HepG2 (cell line): ENCODE measurements around the gene MARK2. TPM values are rescaled to one million over a fixed set of nuclear protein-coding genes. Genes with fewer than 3 reads are reported as not detected.

ENCODE experiments used
- PITX1 ChIP-seq: sonication (generic); formaldehyde crosslinking; IDR thresholded peaks from 2 replicates; pipeline ENCODE4 v1.5.1; 2020; ENCODE audit warnings: mild to moderate bottlenecking, missing genetic modification reagents
- ZC3H4 ChIP-seq: sonication (generic); formaldehyde crosslinking; IDR thresholded peaks from 2 replicates; pipeline ENCODE4 v1.4.0; 2020; ENCODE audit warnings: missing genetic modification reagents, borderline replicate concordance
- polyA plus RNA-seq, 8 experiments: library from polyadenylated mRNA; depleted of rRNA in 3 of 8; stranded (reverse) in 7 of 8; unstranded in 1 of 8; fragments of >200 nt; fragmentation: Illumina TruSeq in 4 of 8; extraction: Trizol in 4 of 8; gene quantifications; 2 replicates each; pipeline versions ENCODE4 v1.2.1 to v1.2.3, GENCODE V29; 2011 to 2016; ENCODE audit warnings: low read depth in 4 of 8, missing spikeins in 1 of 8, mixed read lengths in 1 of 8; ENCODE audit not compliant: insufficient read depth in 1 of 8
- total RNA-seq, 5 experiments: library from RNA; depleted of rRNA; stranded (reverse); fragments of >200 nt; fragmentation: Illumina TruSeq; extraction: Trizol; gene quantifications; 2 replicates each; pipeline ENCODE4 v1.2.3, GENCODE V29; 2016; ENCODE audit warnings: low read depth in 1 of 5
- TF ChIP-seq, protein P1 (sequence below): fragments of 450-650 bp; IDR thresholded peaks from 2 replicates; pipeline ENCODE4 v1.6.1; 2017; ENCODE audit warnings: mild to moderate bottlenecking
- TF ChIP-seq, protein P2 (sequence below): sonication (generic); formaldehyde crosslinking; IDR thresholded peaks from 2 replicates; pipeline ENCODE4 v1.4.0; 2020; ENCODE audit warnings: mild to moderate bottlenecking, missing genetic modification reagents
- TF ChIP-seq, protein P3 (sequence below): sonication (generic); formaldehyde crosslinking; IDR thresholded peaks from 2 replicates; pipeline ENCODE4 v1.8.1; 2023; ENCODE audit warnings: missing genetic modification reagents, inconsistent platforms, borderline replicate concordance

MARK2 gene
- total and polyA plus RNA-seq, 2 of the 13 experiments (the other 11 are each of a cell fraction or from before 2014, with no cell fraction given): 13.5 to 13.9 TPM

DNA sequence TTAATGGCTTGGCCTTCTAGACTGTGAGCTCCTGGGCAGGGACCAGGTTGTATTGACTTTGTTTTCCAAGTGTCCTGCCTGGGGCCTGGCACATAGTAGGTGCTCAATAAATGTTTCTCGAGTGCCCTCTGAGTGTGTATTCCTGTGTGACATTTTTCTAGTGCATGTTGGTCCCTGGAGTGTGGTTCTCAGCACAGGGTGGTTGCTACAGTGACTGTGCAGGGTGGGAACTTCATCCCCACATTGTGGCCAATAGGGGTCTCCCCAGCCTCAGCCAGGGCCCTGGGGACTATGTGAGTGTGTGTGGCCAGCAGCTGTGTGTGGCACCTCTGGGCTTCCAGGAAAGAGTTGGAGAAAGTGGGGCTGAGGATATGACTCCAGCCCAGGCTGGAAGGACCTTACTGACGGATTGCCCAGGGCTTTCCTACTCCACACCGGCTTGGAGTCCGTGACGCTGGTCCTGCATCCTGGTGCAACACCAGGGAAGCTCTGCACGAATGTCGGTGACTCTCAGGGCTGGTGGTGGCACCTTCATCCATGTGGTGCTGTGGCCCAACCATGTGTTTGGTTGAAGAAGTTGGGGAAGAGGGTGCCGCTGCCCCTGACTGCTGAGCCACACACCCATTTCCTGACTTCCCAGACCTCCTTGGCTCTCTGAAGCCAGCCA lies 9.0 kb upstream of the MARK2 start (continued):
- TF ChIP-seq, protein P1, sequence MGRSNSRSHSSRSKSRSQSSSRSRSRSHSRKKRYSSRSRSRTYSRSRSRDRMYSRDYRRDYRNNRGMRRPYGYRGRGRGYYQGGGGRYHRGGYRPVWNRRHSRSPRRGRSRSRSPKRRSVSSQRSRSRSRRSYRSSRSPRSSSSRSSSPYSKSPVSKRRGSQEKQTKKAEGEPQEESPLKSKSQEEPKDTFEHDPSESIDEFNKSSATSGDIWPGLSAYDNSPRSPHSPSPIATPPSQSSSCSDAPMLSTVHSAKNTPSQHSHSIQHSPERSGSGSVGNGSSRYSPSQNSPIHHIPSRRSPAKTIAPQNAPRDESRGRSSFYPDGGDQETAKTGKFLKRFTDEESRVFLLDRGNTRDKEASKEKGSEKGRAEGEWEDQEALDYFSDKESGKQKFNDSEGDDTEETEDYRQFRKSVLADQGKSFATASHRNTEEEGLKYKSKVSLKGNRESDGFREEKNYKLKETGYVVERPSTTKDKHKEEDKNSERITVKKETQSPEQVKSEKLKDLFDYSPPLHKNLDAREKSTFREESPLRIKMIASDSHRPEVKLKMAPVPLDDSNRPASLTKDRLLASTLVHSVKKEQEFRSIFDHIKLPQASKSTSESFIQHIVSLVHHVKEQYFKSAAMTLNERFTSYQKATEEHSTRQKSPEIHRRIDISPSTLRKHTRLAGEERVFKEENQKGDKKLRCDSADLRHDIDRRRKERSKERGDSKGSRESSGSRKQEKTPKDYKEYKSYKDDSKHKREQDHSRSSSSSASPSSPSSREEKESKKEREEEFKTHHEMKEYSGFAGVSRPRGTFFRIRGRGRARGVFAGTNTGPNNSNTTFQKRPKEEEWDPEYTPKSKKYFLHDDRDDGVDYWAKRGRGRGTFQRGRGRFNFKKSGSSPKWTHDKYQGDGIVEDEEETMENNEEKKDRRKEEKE: no peak
- TF ChIP-seq PITX1: no peak; the same call in 1 of the 2 replicates
- TF ChIP-seq, protein P2, sequence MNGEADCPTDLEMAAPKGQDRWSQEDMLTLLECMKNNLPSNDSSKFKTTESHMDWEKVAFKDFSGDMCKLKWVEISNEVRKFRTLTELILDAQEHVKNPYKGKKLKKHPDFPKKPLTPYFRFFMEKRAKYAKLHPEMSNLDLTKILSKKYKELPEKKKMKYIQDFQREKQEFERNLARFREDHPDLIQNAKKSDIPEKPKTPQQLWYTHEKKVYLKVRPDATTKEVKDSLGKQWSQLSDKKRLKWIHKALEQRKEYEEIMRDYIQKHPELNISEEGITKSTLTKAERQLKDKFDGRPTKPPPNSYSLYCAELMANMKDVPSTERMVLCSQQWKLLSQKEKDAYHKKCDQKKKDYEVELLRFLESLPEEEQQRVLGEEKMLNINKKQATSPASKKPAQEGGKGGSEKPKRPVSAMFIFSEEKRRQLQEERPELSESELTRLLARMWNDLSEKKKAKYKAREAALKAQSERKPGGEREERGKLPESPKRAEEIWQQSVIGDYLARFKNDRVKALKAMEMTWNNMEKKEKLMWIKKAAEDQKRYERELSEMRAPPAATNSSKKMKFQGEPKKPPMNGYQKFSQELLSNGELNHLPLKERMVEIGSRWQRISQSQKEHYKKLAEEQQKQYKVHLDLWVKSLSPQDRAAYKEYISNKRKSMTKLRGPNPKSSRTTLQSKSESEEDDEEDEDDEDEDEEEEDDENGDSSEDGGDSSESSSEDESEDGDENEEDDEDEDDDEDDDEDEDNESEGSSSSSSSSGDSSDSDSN: peak; percentile 37; the same call in 1 of the 2 replicates
- TF ChIP-seq, protein P3, sequence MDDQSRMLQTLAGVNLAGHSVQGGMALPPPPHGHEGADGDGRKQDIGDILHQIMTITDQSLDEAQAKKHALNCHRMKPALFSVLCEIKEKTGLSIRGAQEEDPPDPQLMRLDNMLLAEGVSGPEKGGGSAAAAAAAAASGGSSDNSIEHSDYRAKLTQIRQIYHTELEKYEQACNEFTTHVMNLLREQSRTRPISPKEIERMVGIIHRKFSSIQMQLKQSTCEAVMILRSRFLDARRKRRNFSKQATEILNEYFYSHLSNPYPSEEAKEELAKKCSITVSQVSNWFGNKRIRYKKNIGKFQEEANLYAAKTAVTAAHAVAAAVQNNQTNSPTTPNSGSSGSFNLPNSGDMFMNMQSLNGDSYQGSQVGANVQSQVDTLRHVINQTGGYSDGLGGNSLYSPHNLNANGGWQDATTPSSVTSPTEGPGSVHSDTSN (CRISPR knock-in tag): no peak
- no peak for TF ChIP-seq ZC3H4 (CRISPR knock-in tag)
